GM18873 (cell line): Measurements from ENCODE around the gene ASB17.
"Not testable (repeated sequence)": the region's sequence is repeated elsewhere in the genome, so short reads cannot be mapped to it uniquely, and the experiment has no call there.

ENCODE experiments used
- ATAC-seq: cut with Tn5 transposase; IDR thresholded peaks from one replicate; pipeline ENCODE4 v1.9.1; 2021; ENCODE audit warnings: mild to moderate bottlenecking, moderate library complexity, moderate number of reproducible peaks; ENCODE audit not compliant: unreplicated experiment, low FRiP score

ASB17 gene

GRCh38 chr1:75932304-75932703 is at the start of gene ASB17:
Gene ASB17, minus strand, starts transcription at chr1:75932404. Its CDS starts 113 bp downstream, at chr1:75932291.
- no peak for ATAC-seq

DNA sequence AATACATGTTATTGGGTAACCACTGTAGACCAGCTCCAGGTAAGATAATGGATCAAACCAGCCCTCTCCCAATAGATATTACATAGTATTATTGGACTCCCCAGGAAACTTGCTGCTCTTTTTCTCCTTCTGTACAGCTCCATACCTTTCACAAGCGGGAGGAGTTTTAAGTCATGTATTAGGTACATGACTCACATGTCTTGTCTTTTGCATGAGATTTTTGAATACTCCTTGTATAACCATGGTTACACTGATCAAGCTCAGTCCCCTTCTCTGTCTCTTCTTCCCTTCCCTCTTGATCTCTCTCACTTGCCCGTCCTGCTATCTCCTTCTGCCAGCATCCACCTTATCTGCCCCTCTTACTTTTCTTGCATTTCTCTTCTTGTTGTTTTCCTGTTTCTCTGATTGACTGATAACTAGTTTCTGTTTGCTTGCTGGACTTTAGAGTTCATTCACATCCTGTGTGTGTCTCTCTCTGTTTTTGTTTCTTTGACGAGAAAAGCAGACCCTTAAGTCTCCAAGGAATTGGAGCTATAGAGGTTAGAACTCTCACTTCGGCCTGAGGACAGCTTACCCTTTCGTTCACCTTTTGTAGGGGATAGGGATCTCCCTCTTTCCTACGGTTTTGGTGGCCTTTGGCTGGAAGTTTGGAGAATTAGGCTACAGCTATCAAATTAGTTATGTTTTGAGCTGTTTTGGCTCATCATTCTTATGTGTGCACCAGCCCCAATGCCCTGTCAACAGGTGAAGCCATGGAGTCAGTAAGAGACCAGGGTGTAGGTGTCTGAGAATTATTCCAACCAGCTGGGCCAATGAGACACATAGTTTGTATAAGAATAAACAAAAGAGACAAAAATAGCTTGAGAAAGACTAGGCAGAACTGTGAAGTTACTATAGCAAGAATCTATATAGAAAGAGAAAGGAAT is 49.0 kb upstream of the ASB17 start:
- peak; percentile 44 for ATAC-seq

- ATAC-seq: no peak
These were observed 38.4 kb upstream of the ASB17 start for GRCh38 chr1:75970631-75971030.

DNA sequence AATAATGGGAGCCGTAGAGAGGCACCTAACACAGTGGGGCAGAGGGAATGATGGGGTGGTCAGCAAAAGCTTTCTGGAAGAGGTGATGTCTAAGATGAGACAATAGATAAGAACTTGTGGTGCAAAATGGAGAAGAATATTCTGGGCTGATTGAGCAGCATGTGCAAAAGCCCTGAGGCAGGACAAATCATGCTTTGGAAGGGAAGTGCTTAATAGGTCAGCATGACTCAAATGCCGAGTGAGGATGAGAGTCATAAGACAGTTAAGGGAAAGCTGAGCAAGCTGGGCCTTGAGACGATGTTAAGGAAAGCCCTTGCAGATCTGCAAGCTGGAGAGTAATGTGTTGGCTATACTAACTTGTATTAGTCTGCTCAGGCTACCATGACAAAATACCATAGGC is 37.3 kb upstream of the ASB17 start:
- no peak for ATAC-seq

GRCh38 chr1:75967719-75968118 is 35.5 kb upstream of the ASB17 start:
- no peak for ATAC-seq

GRCh38 chr1:75964760-75965408 is 32.7 kb upstream of the ASB17 start:
- ATAC-seq: no peak

DNA sequence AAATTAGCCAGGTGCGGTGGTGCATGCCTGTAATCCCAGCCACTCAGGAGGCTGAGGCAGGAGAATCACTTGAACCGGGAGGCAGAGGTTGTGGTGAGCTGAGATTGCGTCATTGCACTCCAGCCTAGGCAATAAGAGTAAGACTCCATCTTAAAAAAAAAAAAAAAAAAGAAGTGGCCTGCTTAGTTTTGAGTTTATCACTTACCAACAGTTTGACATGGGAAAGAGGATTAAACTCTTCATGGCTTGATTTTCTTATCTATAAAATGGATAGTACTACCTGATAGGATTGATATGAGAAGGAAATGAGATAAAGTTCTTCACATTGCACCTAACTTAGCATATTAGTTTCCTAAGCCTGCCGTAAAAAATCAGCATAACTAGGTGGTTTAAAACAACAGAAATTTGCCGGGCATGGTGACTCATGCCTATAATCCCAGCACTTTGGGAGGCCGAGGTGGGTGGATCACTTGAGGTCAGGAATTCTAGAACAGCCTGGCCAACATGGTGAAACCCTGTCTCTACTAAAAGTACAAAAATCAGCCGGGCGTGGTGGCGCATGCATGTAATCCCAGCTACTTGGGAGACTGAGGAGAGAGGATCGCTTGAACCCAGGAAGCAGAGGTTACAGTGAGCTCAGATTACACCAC is 32.0 kb upstream of the ASB17 start:
- ATAC-seq: not testable (repeated sequence)

- no peak for ATAC-seq
These were observed 22.4 kb upstream of the ASB17 start for GRCh38 chr1:75954586-75954985.

- no peak for ATAC-seq
These were observed 21.3 kb upstream of the ASB17 start for GRCh38 chr1:75953461-75953860.

DNA sequence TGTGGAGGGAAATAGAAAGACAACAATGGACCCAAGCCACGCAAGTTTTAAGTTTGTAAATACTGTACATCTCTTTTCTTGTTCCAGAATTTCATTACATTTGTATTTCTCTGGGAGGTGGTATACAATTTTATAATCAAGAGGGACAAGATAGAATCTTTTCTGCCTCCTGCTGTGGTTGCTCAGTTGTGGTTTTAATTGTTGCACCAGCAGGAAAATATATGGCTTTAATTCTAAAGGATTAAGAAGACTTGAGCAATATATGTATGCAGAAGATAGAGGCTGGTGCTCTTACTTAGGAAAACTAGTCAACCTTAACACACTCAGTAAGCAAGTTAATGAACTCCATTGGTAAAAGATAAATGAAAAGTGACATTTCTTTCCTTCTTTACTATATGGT is 19.8 kb upstream of the ASB17 start:
- no peak for ATAC-seq

DNA sequence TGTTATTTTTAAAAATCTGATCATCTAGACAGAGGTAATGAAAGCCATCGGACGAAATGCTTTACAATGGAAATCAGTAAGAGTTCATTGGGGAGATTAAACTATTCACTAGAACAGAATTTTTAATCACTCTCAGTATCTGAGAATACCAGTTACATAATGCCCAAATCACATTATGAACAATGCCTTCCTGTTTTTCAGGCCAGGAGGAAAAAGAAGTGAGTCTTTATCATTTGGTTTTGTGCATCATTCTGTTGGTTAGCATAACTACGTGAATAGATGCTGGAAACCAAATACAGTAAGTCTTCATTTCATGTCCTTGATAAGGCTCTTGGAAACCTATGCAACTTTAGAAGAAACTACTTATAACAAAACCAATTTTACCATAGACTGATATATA is 18.0 kb upstream of the ASB17 start:
- ATAC-seq: no peak

- not testable (repeated sequence) for ATAC-seq
These were observed 10.8 kb upstream of the ASB17 start for GRCh38 chr1:75943037-75943436.

- ATAC-seq: no peak
These were observed 4.8 kb upstream of the ASB17 start for GRCh38 chr1:75937034-75937433.

DNA sequence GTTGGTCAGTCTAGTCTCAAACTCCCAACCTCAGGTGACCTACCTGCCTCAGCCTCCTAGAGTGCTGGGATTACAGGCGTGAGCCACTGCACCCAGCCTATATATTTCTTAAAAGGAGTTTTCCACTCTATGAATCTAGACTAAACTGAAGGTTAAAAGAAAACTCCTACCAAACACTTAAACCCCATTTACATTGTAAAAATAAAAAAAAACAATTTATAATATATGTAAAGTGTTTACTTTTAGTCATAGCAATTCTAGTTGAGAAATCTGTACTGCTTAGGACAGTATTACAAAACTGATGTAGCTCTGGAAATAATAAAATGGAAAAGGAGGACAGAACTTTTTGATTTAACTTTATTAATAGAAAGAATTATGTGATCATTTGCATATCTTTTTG is 9.5 kb downstream of the ASB17 start:
- no peak for ATAC-seq

DNA sequence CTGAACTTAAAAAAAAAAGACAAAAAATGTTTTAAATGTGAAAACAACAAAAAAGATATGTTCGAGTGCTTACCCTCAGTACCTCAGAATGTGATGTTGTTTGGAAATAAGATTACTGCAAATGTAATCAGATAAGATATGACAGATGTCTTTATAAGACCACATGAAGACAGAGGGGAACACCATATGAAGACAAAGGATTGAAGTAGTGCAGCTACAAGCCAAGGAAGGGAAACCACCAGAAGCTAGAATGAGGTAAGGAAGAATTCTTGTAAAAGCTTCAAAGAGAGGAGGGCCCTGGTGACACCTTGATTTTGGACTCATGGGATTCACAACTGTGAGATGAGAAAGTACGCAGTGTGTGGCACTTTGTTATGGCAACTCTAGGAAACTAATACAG is 15.4 kb downstream of the ASB17 start:
- no peak for ATAC-seq

DNA sequence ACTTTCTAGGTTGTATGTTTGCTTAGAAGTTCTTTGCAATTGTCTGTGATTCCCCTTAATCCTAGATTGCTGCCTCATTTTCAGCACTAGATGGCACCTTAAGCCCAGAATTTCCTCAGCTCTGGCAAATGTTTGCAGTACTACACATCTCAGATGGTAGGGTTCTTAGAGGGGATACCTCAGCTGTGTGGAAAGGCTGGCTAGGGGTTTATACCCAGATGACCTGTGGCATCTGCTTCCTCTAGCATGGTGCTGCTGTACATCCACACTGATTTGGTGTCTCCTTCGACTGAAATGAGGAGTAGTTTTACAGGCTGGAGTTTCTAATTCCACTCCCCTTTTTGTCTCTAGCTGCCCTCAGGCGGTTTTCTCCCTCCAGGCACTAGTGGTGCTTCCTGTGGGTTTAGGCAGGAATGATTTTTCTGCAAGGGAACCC is 23.5 kb downstream of the ASB17 start:
- no peak for ATAC-seq

GRCh38 chr1:75901371-75901770 is 30.8 kb downstream of the ASB17 start:
- no peak for ATAC-seq

- no peak for ATAC-seq
These were observed 47.8 kb downstream of the ASB17 start for GRCh38 chr1:75884437-75884836.

DNA sequence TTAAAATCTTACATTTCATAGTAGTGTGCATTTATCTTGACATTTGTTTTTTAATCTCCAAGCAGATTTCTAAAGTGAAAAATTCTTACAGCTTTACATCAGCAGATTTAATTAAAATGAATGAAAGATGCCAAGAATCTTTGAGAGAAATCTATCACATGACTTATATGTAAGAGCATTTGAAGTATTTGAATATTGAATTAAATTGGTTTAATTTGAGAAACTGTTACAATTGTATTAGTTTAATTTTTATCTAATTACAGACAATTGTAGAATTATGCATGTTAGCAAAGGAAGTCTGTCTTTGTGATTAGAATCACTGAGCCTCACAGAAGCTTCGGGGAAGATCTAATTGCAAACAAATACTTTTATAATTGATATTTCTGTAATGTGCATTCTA is 52.2 kb downstream of the ASB17 start:
- ATAC-seq: no peak

DNA sequence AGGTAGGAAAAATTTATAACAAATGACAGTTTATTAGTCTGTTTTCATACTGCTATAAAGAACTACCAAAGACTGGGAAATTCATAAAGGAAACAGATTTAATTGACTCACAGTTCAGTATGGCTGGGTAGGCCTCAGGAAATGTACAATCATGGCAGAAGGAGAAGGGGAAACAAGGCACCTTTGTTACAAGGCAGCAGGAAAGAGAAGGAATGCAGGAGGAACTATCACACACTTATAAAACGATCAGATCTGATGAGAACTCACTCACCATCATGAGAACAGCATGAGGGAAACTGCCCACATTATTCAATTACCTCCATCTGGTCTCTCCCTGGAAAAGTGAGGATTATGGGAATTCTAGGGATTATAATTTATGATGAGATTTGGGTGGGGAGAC is 61.3 kb downstream of the ASB17 start:
- no peak for ATAC-seq
